GM19193 (cell line): ENCODE data around the gene PKD2.

Source experiments
- POLR2A ChIP-seq: IDR thresholded peaks from 4 replicates; pipeline ENCODE4 v1.6.1; 2011; ENCODE audit not compliant: insufficient read depth, insufficient read length; ENCODE audit errors: extremely low read depth

PKD2 gene

GRCh38 chr4:88012647-88013046 lies 5.2 kb downstream of the PKD2 start:
- TF ChIP-seq POLR2A, result no peak

- TF ChIP-seq POLR2A, result no peak
These were observed 7.0 kb downstream of the PKD2 start for GRCh38 chr4:88014386-88014905.

- no peak for TF ChIP-seq POLR2A
These were observed 8.3 kb downstream of the PKD2 start for GRCh38 chr4:88015659-88016295.

GRCh38 chr4:88017516-88018297 lies 10.3 kb downstream of the PKD2 start:
- TF ChIP-seq POLR2A, result no peak

GRCh38 chr4:88018466-88018865 lies 11.0 kb downstream of the PKD2 start:
- TF ChIP-seq POLR2A, result no peak

DNA sequence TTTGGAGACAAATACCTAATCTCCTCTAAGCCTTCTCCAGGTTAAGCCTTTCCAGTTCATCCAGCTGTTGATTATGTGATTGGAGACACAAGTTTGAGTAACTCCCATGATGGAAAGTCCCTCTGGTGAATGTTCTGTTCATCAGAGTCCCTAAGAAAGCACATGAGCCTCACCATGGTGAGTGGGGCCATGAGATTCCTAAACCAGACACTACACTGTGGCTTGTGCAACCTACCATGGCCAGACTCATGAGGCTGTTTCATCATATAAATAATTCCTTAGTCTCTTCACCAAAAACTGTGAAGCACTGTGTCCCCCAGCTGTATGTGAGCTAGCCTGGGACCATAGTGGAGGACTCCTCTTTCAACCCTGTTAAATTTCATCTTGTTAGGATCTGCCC lies 14.4 kb downstream of the PKD2 start:
- TF ChIP-seq POLR2A, result no peak

DNA sequence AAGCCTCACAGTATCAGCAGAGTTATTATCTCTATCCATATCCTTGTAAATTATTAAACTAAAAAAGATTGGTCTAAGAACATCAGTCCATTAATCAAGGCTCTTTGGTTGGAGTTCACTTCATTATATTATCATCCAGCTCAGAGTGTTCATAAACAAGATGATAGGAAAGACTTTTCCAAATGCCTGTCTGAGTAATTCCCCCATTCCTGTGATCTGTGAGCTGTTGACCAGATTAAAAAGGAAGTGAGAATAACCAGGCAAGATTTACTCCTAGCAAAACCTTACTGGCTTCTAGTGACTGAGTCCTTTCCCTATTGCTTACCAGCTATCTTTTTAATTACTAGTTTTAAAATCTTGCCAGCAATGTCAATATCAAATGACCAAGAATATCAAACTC lies 14.9 kb downstream of the PKD2 start:
- no peak for TF ChIP-seq POLR2A

- no peak for TF ChIP-seq POLR2A
These were observed 20.5 kb downstream of the PKD2 start for GRCh38 chr4:88027611-88028608.

DNA sequence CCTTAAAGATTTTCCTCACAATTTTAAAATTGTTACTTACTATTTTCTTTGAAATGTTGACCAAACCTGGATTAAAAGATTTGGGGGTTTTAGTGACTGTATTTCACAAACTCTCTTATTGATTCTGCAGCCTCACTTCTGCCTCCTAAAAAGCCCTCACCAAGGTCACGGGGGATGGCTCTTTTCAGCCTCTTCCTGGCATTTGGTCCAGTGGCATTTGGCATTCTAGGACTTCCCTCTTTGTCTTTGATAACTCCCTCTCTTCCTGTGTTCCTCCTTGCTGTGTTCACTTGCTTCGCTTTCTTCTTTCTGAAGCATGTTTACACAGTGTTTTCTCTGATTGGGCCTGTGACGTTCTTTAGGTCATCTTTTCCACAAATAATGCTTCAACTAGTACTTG lies 21.5 kb downstream of the PKD2 start:
- no peak for TF ChIP-seq POLR2A

- no peak for TF ChIP-seq POLR2A
These were observed 22.1 kb downstream of the PKD2 start for GRCh38 chr4:88029556-88029955.

DNA sequence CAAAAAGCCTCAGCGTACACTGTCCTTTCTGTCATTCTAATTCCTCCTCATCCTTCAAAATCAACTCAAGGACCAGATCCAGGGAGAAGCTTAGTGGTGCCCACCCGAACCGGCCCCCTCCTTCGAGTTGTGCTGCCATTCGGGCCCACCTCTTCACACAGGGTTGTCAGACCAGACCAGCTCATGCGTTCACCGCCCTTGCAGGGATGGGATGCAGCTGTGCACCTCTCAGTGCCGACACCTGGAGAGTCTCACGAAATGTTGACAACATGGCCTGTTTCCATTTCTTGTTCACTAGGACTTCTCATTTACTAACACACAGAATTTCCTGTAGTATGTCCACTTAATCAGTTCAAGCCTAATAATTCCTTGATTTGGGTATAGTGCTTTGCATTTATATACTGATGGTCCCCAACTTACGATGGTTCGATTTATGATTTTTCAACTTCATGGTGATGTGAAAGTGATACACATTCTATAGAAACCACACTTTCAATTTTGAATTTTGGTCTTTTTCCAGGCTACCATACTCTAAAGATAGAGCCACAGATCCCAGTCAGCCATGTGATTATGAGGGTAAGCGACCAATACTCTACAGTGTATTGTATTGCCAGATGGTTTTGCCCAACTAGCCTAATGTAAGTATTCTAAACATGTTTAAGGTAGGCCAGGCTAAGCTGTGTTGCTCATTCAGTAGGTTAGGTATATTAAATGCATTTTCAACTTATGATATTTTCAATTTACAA lies 23.3 kb downstream of the PKD2 start:
- no peak for TF ChIP-seq POLR2A

DNA sequence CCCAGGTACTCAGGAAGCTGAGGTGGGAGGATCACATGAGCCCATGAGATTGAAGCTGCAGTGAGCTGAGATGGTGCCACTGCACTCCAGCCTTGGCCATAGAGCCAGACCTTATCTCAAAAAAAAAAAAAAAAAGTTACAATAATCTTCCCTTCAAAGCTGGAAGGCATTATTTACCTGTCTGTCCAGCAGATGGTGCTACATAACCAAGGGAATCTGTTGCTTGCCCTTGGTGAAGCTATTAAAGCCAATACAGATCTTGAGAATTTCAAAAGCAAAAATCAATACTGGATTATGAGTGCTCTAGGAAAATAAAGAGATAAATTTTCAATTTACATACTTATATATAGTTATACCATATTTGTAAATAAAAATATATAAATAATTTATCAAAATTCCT lies 25.9 kb downstream of the PKD2 start:
- no peak for TF ChIP-seq POLR2A

DNA sequence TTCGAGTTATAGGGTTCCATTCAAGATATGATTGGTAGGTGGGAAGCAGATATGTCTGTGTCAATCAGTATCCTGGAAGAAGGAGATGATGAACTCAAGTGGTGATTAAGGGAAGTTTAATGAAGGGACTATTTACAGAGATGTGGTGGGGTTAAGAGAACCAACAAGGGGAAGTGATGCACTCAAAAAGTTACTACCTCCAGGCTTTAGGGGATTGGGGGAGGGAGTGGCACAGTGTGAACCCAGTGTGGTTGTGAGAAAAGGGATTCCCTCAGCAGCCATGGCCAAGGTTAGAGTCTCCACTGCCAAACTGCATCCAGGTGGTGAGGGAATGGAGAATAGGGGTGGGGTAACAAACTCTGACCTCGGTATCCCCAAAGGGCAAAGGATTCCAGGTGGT lies 27.9 kb downstream of the PKD2 start:
- no peak for TF ChIP-seq POLR2A

GRCh38 chr4:88037447-88037846 lies 30.0 kb downstream of the PKD2 start:
- TF ChIP-seq POLR2A, result no peak
